HG02623 (cell line): Measurements from ENCODE around the gene FAM237B.
"Not testable (repeated sequence)": the region's sequence is repeated elsewhere in the genome, so short reads cannot be mapped to it uniquely, and the experiment has no call there.

Experiments used
- ATAC-seq: cut with Tn5 transposase; IDR thresholded peaks from one replicate; pipeline ENCODE4 v1.9.1; 2021; ENCODE audit warnings: moderate library complexity; ENCODE audit not compliant: unreplicated experiment

Gene FAM237B

DNA sequence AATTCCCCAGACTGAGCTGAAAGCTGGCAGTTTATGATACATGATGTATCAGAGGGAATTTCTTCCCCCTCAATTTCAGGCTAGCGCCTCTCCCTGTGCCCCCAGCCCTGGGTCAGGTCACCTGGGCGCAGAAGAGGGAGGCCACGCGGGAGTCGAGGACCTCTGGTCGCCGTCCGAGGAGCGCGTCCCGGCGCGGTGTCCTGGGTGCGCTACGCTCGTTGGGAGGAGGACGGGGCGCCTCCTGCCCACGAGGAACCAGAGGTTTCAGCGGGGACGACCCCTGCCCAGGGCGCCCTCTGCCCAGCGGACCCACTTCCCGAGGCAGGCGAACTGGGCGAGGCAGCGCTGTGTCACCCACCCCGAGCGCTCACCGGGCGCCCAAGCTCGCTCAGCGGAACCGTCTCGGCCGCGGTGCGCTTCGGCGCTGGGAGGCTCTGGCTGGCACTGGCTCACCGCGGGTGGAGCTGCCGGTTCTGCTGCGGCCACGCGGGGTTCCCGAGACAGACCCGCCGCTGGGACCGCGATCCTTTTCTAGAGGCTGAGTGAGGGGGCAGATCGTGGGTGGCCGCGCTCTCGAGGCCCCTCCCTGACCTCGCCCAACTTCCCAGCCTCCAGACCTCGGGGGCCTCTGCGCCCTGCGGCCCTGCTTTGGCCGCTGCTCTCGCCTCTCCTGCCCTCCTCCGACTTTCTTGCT is at the start of gene FAM237B:
TSS of gene FAM237B (minus strand) at position 504 of the 694 bp plus-strand sequence. CDS start 1,556 bp downstream, outside the sequence.
- ATAC-seq: no peak

DNA sequence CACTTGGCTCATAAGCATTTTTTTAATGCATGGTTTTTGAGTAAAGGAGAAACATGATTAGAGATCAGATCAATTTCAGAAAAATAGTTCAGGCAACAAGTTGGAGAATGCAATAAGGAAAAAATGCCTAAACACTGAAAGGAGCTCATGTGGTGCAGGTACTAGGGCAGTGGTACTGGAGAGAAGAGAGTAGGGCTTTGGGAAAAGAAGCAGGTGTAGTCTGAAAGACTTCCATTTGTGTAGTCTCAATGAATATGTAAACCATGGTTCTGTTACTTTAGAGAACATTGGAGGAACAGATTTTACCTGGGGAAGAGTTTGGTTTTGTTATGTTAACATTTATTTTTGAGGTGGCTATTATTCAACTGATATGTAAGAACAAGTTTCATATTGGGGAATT is 30.9 kb upstream of the FAM237B start:
- no peak for ATAC-seq

DNA sequence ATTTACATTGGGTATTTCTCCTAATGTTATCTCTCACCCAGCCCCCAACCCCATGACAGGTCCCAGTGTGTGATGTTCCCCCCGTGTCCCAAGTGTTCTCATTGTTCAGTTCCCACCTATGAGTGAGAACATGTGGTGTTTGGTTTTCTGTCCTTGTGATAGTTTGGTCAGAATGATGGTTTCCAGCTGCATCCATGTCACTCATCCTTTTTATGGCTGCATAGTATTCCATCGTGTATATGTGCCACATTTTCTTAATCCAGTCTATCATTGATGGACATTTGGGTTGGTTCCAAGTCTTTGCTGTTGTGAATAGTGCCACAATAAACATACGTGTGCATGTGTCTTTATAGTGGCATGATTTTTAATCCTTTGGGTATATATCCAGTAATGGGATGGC is 28.9 kb upstream of the FAM237B start:
- ATAC-seq: not testable (repeated sequence)

DNA sequence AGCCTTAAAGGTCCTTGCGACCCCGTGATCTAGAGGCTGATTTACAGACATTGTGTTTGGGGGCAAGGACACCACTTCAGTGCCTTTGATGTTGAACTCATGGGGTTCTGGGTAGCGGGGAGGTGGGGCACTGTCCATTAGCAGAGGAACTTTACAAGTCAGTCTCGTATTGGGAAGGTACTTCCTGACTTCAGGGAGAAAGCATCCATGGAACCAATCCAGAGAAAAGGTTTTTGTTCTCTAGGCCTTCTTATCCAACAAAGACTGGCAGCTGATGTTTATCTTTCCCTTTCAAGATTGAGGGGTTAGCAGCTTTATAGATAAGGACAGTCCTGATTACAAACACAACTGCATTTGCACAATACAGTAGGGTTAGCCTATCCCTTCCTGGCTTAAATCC is 28.2 kb upstream of the FAM237B start:
- ATAC-seq: no peak

DNA sequence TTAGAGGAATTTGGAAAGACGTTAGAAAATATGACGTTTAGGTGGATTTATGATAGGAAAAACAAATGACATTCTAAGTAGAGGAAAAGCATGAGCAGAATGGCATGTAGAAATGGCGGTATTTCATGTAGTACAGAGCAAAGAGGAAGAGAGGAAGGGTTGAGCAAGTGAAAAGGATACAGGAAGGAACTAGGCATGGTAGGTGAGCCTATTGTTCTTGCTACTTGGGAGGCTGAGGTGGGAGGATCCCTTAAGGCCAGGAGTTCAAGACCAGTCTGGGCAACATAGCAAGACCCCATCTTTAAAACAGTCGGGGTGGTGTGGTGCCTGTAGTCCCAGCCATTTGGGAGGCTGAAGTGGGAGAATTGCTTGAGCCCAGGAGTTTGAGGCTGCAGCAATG is 26.7 kb upstream of the FAM237B start:
- ATAC-seq: no peak

DNA sequence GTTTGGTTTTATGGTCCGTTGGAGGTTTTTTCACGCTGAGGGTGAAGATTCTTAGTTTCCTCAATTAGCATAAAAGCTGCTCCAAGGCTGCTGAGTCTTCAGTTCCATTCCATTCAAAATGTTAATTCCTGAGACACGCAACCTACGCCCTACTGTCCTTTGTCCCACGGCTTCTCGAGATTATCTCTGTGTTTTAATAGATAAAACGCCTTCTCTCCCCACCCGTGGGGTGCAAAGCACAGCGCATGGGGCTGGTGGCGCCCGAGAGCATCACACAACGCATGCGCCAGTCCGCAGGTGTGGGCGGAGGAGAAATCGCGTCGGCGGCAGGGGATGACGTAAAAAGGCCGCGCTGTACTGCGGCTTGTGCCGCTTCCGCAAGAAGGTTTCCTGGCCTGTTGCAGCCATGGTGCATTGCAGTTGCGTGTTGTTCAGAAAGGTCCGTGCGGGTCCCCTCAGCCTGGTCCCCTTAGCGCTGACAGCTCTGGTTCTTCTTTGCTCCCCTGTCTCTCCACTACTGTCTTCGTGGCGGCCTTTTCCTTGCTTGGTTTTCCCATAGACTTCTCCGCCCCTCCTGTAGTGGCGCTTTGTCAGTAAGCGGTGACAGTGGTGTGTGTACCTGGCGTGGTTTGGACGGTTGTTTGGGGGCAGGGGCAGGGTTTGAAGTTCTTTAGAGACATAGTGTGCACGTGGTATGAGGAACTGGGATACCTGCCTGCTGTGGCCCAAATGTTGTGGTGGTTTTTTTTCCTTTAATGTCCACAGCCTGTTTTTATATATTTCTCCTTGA is 25.4 kb upstream of the FAM237B start, which contains the start of gene GTPBP10:
TSS of gene GTPBP10 (plus strand) at position 381 of the 790 bp plus-strand sequence. CDS start at position 407, 26 bp downstream.
- ATAC-seq: peak; percentile 94

DNA sequence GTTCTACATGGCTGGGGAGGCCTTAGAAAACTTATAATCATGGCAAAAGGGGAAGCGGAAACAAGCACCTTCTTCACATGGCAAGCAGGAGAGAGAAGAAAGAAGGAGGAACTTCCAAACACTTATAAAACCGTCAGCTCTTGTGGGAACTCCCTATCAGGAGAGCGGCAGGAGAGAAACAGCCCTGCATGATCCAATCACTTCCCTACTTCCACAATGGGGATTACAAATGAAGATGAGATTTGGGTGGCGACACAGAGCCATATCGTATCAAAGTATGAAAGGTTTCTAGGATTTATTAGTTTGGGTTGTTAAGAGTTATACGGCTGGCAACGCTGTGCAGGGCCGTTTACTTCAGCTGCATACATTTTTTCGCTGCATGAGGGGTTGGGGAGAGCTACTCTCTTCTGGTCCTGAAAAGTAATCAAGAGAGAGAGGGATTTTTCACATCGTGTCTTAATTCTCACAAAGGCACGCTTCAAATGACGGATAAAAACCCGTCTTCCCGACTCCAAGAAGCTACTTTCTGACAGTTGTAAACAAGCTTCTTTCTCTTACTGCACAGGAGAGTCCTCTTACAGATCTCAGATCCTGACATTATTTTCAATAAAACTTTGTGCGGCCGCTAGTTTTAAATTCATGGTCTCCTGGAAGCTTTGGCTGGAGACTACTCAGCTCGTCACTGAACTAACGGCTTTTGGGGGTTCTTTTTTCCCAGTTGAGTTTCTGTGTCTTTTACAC is 24.7 kb upstream of the FAM237B start:
- ATAC-seq: peak; percentile 12

DNA sequence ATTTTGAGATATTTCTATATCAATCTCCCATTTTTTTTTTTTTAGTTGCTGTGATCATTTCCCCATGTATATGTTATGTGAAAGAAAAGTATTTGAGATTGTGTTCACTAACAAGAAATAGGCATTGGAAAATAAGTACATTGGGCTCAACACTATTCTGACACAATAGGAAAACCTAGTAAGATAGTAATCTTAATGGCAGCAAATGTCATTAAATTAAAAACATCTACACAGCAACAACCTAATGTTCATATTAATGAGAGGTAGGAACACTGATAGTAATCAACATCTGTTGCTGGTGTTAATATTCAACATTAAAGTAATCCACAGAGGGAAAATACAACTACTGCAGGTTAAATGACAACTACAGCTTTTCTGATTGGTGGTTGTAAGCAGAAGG is 23.9 kb upstream of the FAM237B start:
- no peak for ATAC-seq

DNA sequence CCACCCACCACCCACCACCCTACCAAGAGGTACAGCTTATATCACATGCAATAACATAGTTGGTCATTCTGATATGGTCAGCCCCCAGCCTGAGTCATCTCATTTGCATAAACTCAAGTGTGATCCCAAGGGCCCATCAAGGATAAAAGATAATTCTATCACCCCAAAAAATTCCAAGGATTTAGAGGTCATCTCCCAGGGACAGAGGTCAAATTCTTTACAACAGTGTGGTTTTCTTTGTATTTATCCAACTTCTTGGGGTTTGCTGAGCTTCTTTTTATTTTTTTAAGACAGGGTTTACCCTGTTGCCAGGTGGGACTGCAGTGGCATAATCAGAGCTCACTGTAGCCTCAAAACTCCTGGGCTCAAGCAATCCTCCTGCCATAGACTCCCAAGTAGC is 16.0 kb upstream of the FAM237B start:
- ATAC-seq: no peak

DNA sequence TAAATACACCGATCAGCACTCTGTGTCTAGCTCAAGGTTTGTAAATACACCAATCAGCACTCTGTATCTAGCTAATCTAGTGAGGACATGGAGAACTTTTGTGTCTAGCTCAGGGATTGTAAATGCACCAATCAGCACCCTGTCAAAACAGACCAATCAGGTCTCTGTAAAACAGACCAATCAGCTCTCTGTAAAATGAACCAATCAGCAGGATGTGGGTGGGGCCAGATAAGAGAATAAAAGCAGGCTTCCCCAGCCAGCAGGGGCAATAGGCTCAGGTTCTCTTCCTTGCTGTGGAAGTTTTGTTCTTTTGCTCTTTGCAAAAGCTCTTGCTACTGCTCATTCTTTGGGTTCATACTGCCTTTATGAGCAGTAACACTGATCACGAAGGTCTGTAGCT is 13.8 kb upstream of the FAM237B start:
- not testable (repeated sequence) for ATAC-seq

DNA sequence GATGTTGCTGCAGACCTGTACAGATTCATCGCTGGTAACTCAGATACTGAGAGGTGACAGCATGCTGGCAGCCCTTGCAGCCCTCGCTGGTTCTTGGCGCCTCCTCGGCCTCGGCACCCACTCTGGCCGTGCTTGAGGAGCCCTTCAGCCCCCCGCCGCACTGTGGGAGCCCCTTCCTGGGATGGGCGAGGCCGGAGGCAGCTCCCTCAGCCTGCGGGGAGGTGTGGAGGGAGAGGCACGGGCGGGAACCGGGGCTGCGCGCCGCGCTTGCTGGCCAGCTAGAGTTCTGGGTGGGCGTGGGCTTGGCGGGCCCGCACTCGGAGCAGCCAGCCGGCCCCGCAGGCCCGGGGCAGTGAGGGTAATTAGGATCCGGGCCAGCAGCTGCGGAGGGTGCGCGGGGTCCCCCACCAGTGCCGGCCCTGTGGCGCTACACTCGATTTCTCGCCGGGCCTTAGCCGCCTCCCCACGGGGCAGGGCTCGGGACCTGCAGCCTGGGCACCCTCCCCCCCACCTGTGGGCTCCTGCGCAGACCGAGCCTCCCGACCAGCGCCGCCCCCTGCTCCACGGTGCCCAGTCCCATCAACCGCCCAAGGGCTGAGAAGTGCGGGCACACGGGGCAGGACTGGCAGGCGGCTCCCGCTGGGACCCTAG is 13.2 kb upstream of the FAM237B start:
- ATAC-seq: no peak

DNA sequence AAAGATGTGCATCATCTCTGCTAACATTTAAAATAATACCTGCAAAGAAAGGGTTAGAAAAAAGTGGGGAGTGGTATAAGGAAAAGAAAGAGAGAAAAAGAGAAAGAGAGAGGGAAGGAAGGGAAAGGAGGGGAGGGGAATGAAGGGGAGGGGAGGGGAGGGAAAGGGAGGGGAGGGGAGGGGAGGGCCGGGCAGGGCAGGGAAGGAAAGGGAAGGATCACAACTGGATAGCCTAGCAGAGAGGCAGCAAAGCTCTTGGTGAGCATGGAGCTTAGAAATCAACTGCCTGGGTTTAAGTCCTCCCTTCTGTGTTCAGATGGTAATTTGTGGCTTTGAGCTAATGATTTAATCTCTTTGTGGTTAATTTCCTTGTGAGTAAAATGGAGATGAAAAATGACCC is 5.4 kb upstream of the FAM237B start:
- ATAC-seq: no peak

DNA sequence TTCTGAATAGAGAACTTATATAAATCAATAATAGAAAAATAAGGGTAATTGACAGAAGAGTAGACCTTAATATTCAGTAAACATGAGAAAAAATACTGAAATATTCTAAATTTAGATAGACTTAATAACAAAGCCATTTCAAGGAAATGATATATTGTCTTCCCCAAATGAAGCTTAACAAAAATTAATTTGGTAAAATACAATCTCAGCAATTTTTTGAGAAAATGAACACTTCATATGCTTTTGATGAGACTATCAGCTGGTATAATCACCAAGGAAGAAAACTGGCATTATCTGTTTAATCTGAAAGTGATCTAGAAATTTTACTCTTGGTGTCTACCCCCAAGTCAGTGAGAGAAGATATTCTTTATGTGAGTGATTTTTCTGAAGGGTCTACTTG is 1.7 kb upstream of the FAM237B start:
- ATAC-seq: no peak

DNA sequence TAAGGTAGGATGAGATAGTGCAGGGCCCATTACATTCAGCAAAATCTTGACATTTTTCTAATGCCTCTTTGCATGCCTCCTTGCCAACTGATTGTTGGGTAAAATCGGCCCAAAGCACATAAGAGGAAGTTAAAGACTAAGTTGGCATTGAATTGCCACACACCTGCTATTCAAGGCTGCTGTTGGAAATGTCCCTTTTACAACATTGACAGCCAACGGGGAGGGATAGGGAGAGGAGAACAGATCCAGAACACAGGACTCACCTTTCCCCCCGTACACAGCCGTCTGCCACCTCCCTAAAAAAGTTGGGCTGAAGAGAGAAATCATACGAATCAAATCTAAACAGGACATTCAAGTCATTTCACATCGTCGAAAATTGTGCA is 695 bp downstream of the FAM237B start:
- ATAC-seq: no peak

DNA sequence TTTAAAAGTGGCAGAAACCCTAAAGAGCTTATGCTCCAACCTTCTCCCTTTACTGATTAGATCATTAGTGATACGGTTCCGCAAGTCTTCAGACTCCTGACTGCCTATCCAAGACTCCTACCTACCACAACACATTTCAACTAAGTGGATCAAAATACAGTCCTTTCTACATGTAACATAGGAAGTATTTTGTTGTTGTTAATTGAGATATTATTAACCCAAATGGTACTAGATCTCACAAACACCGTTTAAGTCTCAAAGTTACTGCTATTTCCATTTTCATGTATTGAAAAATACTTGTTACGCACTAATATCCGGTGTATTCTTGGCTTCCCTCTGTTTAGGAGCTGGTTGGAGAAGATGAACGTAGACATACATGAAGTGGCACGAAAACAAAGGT is 1.1 kb downstream of the FAM237B start:
- ATAC-seq: no peak

DNA sequence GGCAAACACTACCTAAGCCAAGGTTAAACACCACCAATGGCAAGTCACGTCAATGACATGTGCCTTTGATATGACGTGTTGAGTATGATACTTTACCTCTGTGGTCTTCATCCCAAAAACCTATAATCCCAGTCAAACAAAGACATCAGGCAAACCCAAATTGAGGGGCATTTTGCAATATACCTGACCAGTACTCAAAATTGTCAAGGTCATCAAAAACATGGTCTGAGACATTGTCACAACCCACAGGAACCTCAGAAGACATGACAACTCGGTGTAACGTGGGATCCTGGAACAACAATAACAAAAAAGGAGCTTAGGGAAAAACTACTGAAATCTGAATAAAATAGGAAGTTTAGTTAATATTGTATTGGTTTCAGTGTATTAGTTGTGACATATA is 7.2 kb downstream of the FAM237B start:
- ATAC-seq: no peak

DNA sequence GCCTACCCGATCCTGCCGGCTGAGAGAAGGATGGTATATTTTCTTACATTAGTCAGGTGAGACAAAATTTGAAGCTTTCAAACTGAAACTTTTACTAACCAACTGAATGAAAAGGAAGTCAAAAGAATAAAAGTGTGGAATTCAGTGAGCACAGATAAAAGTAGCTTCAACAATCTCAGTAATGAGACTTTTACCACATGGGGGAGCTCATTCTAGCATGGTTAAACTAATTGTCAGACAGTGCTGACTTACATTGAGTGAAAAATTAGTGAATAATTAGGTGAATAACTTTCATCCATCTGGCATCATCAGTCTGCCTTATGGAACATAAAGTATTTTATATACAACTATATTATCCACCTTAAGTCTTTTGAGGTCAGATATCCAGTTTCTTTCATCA is 8.4 kb downstream of the FAM237B start:
- ATAC-seq: no peak

DNA sequence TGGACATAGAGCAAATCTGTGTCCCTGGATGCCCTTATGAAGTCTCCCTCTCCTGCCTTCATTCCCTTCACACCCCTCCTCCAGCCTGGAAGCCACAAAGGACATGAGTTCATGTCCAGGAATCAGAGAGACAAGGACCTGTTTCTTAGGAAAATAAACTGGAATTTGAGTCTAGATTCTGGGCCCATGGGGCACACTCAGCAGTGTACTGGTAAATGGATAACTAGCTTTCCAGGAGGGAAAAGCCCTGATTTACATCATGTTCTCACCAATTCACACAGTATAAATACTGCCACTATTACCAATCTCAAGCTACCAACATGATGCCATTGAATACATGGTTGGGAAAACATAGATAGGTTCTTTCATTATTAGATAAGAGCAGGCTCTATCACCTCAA is 9.9 kb downstream of the FAM237B start:
- ATAC-seq: no peak

DNA sequence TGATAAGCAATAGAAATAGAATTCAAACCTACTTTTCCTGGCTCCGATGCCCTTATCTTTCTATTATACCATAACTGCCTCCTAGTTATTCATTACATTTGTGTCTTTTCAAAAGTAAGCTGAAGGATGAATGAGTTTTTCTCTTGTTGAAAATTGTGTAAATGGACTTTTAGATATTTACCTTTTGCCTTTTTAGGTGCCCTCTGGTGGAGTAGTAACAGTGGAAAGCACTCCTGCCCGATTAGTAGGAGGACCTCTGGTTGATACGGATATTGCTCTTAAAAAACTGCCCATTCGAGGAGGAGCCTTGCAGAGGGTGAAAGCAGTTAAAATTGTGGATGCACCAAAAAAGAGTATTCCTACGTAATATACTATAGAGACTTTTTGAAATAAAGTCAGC is 11.2 kb downstream of the FAM237B start:
- no peak for ATAC-seq

DNA sequence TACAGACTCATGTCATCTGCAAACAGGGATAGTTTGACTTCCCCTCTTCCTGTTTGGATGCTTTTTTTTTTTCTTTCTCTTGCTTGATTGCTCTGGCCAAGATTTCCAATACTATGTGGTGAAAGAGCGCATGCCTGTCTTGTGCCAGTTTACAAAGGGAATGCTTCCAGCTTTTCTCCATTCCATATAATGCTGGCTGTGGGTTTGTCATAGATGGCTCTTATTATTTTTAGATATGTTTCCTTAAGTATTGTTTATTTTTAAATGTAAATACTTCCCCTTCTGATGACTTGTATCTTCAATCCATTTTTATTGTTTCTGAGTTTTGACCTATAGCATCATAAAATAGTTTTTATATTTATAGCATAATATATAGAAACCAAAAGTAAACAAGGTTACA is 17.9 kb downstream of the FAM237B start:
- ATAC-seq: no peak
